ENCODE data around the gene KCNIP1. TPM values are rescaled to one million over a fixed set of nuclear protein-coding genes. Genes with fewer than 3 reads are reported as not detected.
"Not testable (repeated sequence)": the region's sequence is repeated elsewhere in the genome, so short reads cannot be mapped to it uniquely, and the experiment has no call there.

Gene KCNIP1
- total RNA-seq, 4 donors from 2014 or later, result 0.94 to 1.6 (median 1.1) TPM; not detected in 1

DNA sequence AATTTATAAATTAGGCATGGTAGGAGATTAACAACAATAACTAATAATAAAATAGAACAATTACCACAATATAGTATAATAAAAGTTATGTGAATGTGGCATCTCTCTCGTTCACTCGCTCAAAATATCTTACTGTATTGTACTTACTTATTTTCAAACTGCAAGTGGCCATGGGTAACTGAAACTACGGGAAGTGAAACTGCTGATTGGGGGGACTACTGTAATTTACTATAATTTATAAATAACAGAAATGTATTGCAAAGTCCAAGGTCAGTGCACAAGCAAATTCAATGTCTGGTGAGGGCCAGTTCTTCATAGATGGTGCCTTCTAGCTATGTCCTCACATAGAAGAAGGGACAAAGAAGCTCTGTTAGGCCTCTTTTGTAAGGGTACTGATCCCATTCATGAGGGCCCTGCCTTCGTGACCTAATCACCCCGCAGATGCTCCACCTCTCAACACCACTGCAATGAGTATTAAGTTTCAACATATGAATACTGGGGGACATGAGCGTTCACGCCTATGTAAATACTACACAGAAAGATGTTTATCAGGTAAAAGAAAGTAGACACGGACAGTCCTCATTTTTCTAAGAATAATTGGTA, 39.0 kb downstream of the KCNIP1 start:
- no peaks in the 10 kb centered on the region for H3K4me1 ChIP-seq
- WGBS, 2 donors (ENCODE audit: low coverage in 1 of 2), result 64 to 73% methylated on average over 6 to 8 of the region's 8 CpGs
- H3K27ac ChIP-seq, result no peak overlapping the region
- no peaks in the 10 kb centered on the region for H3K27me3 ChIP-seq
- TF ChIP-seq POLR2AphosphoS5 (IDR thresholded peaks at IDR 0.05) (no peak), POLR2A (IDR thresholded peaks at IDR 0.05) (no peak), EP300 (IDR thresholded peaks at IDR 0.05) (no peak)
- TF ChIP-seq, protein P1, sequence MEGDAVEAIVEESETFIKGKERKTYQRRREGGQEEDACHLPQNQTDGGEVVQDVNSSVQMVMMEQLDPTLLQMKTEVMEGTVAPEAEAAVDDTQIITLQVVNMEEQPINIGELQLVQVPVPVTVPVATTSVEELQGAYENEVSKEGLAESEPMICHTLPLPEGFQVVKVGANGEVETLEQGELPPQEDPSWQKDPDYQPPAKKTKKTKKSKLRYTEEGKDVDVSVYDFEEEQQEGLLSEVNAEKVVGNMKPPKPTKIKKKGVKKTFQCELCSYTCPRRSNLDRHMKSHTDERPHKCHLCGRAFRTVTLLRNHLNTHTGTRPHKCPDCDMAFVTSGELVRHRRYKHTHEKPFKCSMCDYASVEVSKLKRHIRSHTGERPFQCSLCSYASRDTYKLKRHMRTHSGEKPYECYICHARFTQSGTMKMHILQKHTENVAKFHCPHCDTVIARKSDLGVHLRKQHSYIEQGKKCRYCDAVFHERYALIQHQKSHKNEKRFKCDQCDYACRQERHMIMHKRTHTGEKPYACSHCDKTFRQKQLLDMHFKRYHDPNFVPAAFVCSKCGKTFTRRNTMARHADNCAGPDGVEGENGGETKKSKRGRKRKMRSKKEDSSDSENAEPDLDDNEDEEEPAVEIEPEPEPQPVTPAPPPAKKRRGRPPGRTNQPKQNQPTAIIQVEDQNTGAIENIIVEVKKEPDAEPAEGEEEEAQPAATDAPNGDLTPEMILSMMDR (IDR thresholded peaks at IDR 0.05), result no peak
- peaks cover 0 to 18% (median 0%) of the 10 kb centered on the region in 3 donors for H3K9me3 ChIP-seq
- no peak for ATAC-seq
- H3K36me3 ChIP-seq, result no peaks in the 10 kb centered on the region
- no peak overlapping the region for H3K4me3 ChIP-seq

DNA sequence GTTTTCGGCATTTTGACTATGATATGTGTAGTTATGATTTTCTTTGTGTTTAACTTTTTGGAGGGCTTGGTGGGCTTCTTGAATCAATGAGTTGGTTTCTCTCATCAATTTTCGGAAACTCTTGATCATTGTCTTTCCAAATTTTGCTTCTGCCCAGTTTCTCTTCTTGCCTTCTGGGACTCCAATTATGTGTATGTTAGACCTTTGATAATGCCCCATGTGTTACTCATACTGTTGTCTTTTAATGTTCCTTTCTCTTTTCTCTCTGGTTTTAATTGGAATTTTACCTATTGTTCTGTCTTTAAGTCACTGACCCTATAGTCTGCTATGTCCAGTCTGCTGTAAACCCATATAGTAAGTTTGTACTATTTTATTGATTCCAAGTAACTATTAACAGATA, 41.5 kb downstream of the KCNIP1 start:
- H3K27ac ChIP-seq, result no peak overlapping the region

DNA sequence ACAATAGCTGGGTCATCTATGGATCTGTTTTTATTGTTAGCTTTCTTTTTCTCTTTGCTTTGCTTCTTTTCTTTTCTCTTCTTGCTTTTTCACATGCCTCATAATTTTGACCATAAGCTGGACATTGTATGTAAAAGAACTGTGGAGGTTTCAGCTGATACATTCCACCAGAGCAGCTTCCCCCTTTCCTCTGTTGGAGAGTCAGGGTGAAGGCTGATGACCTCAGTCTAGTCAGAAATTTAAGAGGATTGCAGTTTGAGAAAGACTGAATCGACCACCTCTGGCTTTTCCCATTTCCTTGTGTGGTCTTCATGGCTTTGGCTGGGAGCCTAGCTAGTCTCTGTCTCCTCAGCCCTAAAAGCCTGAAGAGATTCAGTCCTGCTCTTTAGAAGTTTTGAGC, 42.0 kb downstream of the KCNIP1 start:
- Histone ChIP-seq H3K27ac (no peak overlapping the region), H3K4me1 (no peaks in the 10 kb centered on the region), H3K36me3 (no peaks in the 10 kb centered on the region), H3K9me3 (peaks cover 0 to 18% (median 0%) of the 10 kb centered on the region in 3 donors), H3K27me3 (no peaks in the 10 kb centered on the region), H3K4me3 (no peak overlapping the region)
- 0 to 30% methylated on average over 1 of the region's 1 CpG for WGBS, 2 donors (ENCODE audit: low coverage in 1 of 2)
- no peak for ATAC-seq
- TF ChIP-seq, protein P1 (IDR thresholded peaks at IDR 0.05), result no peak
- no peak for TF ChIP-seq POLR2A (IDR thresholded peaks at IDR 0.05)
- no peak for TF ChIP-seq POLR2AphosphoS5 (IDR thresholded peaks at IDR 0.05)
- no peak for TF ChIP-seq EP300 (IDR thresholded peaks at IDR 0.05)

More for the DNA sequence above, 41.5 kb downstream of the KCNIP1 start:
- 56% methylated on average over 2 of the region's 2 CpGs; no CpG with 5 or more reads in 1 of the 2 donors for WGBS, 2 donors (ENCODE audit: low coverage in 1 of 2)
- Histone ChIP-seq H3K4me3 (no peak overlapping the region), H3K4me1 (no peaks in the 10 kb centered on the region), H3K9me3 (peaks cover 0 to 18% (median 0%) of the 10 kb centered on the region in 3 donors), H3K27me3 (no peaks in the 10 kb centered on the region), H3K36me3 (no peaks in the 10 kb centered on the region)
- ATAC-seq, result no peak
- TF ChIP-seq POLR2AphosphoS5 (IDR thresholded peaks at IDR 0.05) (no peak), POLR2A (IDR thresholded peaks at IDR 0.05) (no peak), EP300 (IDR thresholded peaks at IDR 0.05) (no peak)
- TF ChIP-seq, protein P1 (IDR thresholded peaks at IDR 0.05), result no peak

DNA sequence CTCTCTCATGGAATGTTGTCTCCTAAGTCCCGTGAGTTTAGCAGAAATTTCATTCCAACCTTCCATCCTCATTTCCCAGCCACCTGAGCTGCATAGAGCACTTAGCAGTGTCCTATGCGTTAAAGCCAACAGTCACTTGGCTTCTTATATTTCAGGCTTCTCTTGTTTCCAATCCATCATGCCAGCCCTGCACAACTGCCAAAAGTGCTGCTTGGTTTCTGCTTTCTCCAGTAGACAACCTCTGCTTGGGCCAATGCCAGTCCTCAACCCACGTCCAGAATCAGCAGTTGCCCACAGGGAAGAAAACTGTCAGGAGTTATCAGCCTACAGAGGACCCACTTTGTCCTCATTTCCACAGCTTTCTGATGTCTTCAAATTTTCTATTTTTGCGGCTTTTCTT, 42.5 kb downstream of the KCNIP1 start:
- no peak overlapping the region for H3K4me3 ChIP-seq
- WGBS, 2 donors (ENCODE audit: low coverage in 1 of 2), result 51 to 53% methylated on average over 4 of the region's 4 CpGs
- peaks cover 0 to 18% (median 0%) of the 10 kb centered on the region in 3 donors for H3K9me3 ChIP-seq
- H3K27ac ChIP-seq, result no peak overlapping the region
- H3K27me3 ChIP-seq, result no peaks in the 10 kb centered on the region
- no peaks in the 10 kb centered on the region for H3K4me1 ChIP-seq
- TF ChIP-seq POLR2A (IDR thresholded peaks at IDR 0.05) (no peak), EP300 (IDR thresholded peaks at IDR 0.05) (no peak), POLR2AphosphoS5 (IDR thresholded peaks at IDR 0.05) (no peak)
- TF ChIP-seq, protein P1 (IDR thresholded peaks at IDR 0.05), result no peak
- no peak for ATAC-seq
- H3K36me3 ChIP-seq, result no peaks in the 10 kb centered on the region

DNA sequence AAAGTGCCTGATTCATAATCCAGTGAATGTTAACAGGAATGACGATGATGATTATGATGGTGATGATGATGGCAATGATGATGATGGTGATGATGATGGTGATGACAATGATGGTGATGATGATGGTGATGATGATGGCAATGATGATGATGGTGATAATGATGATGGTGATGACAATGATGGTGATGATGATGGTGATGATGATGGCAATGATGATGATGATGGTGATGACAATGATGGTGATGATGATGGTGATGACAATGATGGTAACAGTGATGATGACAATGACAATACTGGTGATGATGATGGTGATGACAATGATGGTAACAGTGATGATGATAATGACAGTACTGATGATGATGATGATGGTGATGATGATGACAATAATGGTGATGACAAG, 46.6 kb downstream of the KCNIP1 start:
- Histone ChIP-seq H3K9me3 (peaks cover 0 to 11% (median 0%) of the 10 kb centered on the region in 3 donors), H3K27me3 (peaks cover 10% of the 10 kb centered on the region), H3K4me1 (peaks cover 0 to 27% (median 6%) of the 10 kb centered on the region in 3 donors)
- not testable (repeated sequence) for H3K36me3 ChIP-seq, ATAC-seq, H3K27ac ChIP-seq, H3K4me3 ChIP-seq
- WGBS, 2 donors (ENCODE audit: low coverage in 1 of 2), result 57 to 89% methylated on average over 1 of the region's 1 CpG

Measured in gastroesophageal sphincter (tissue), 4 donors.